ENCODE data around the gene PTTG1IP. TPM values are rescaled to one million over a fixed set of nuclear protein-coding genes. Genes with fewer than 3 reads are reported as not detected.
A peak's percentile ranks its signal among the peaks of the same experiment; 100 is the strongest.

PTTG1IP gene
- total RNA-seq, result 468 TPM

GRCh38 chr21:44873356-44874239 lies at the start of gene PTTG1IP:
Gene PTTG1IP (minus strand): TSS chr21:44873690. CDS start chr21:44873616, 74 bp downstream.
- H3K27me3 ChIP-seq, result no peaks in the 10 kb centered on the region
- peak within 1 kb of the TSS; percentile 95 to 98 for H3K27ac ChIP-seq
- H3K9me3 ChIP-seq, result no peaks in the 10 kb centered on the region
- no peaks in the 10 kb centered on the region for H3K36me3 ChIP-seq
- intact Hi-C loops (cut with DNase I), result loop anchor here (1.0 to 10.0 kb wide), 9 partner anchors 56 to 1451 kb away; partner anchors contain the start of genes C21orf58, CFAP410, PCBP3 and PCNT
- peak; percentile 96 to 100 for DNase-seq (ENCODE audit: low spot score in 2 of 2)
- peaks cover 18 to 36% of the 10 kb centered on the region in 2 donors for H3K4me1 ChIP-seq
- peak within 1 kb of the TSS; percentile 88 to 99 for H3K4me3 ChIP-seq
- TF ChIP-seq CTCF (IDR thresholded peaks at IDR 0.05), result no peak

- no peak overlapping the region for H3K4me3 ChIP-seq
- DNase-seq (ENCODE audit: low spot score in 2 of 2), result no peak
- no peak overlapping the region for H3K27ac ChIP-seq
- no peaks in the 10 kb centered on the region for H3K27me3 ChIP-seq
- peaks cover 0 to 12% of the 10 kb centered on the region in 2 donors for H3K4me1 ChIP-seq
- H3K9me3 ChIP-seq, result no peaks in the 10 kb centered on the region
- H3K36me3 ChIP-seq, result no peaks in the 10 kb centered on the region
- TF ChIP-seq CTCF (IDR thresholded peaks at IDR 0.05), result no peak
- intact Hi-C loops (cut with DNase I), result no loop called here
Observed at GRCh38 chr21:44921928-44922327, 48.4 kb upstream of the PTTG1IP start.

- Histone ChIP-seq H3K4me3 (peak within 1 kb of the TSS; percentile 30 to 55), H3K36me3 (no peaks in the 10 kb centered on the region), H3K27me3 (no peaks in the 10 kb centered on the region), H3K27ac (no peak within 1 kb of the TSS), H3K9me3 (no peaks in the 10 kb centered on the region), H3K4me1 (peaks cover 0 to 12% of the 10 kb centered on the region in 2 donors)
- no peak for TF ChIP-seq CTCF (IDR thresholded peaks at IDR 0.05)
- intact Hi-C loops (cut with DNase I), result no loop called here
- peak in 1 of 2 donors; percentile 79 for DNase-seq (ENCODE audit: low spot score in 2 of 2)
Observed at GRCh38 chr21:44920694-44921604, 47.5 kb upstream of the PTTG1IP start, which contains the start of gene ITGB2. Gene ITGB2 (minus strand): TSS chr21:44920899. CDS start chr21:44910782, 10,117 bp downstream.

- Histone ChIP-seq H3K4me3 (peak overlapping the region; percentile 30 to 55), H3K4me1 (peaks cover 0 to 4% of the 10 kb centered on the region in 2 donors), H3K27me3 (no peaks in the 10 kb centered on the region), H3K27ac (no peak overlapping the region), H3K9me3 (no peaks in the 10 kb centered on the region), H3K36me3 (no peaks in the 10 kb centered on the region)
- intact Hi-C loops (cut with DNase I), result no loop called here
- no peak for TF ChIP-seq CTCF (IDR thresholded peaks at IDR 0.05)
- DNase-seq (ENCODE audit: low spot score in 2 of 2), result no peak
Observed at GRCh38 chr21:44919913-44920693, 46.6 kb upstream of the PTTG1IP start.

Data from ascending aorta (tissue), 2 donors.